A673 (cell line): Measurements from ENCODE around the gene TBXAS1. TPM values are rescaled to one million over a fixed set of nuclear protein-coding genes. Genes with fewer than 3 reads are reported as not detected.

Experiments
- BruUV-seq: library from RNA; stranded (reverse); fragments of 400-500 nt; replicated peaks from 2 replicates; lab custom pipeline; 2021; lab: Mats Ljungman, UMichigan
- CTCF ChIA-PET: fragments of 300-600 bp; sonication (Branson Sonifier 250); formaldehyde crosslinking; loops from one replicate; lab custom pipeline; 2022; ENCODE audit warnings: antibody characterized with exemption; lab: Charles Lee
- POLR2A ChIA-PET: fragments of 300-600 bp; sonication (Branson Sonifier 250); formaldehyde crosslinking; loops from one replicate; lab custom pipeline; 2022; ENCODE audit warnings: antibody characterized with exemption; ENCODE audit not compliant: low non-redundant PET; lab: Charles Lee
- DNase-seq: peaks from one replicate; pipeline ENCODE4 v3.0.0-alpha.2; 2015; ENCODE audit warnings: low spot score
- H3K27ac ChIP-seq: fragments of 200-600 bp; sonication (generic); 2 replicates; pipeline ENCODE4 v1.5.1; 2016; ENCODE audit warnings: mixed run types, low read depth, mild to moderate bottlenecking, mixed read lengths, antibody characterized with exemption, low read length; ENCODE audit not compliant: poor library complexity, severe bottlenecking
- H3K27me3 ChIP-seq: fragments of 200-600 bp; sonication (generic); replicated peaks from 2 replicates; pipeline ENCODE4 v1.6.1; 2017; ENCODE audit warnings: mixed run types, low read depth, mild to moderate bottlenecking, mixed read lengths, antibody characterized with exemption, low read length; ENCODE audit not compliant: insufficient read depth, poor library complexity
- H3K36me3 ChIP-seq: fragments of 200-600 bp; sonication (generic); 2 replicates; pipeline ENCODE4 v1.6.1; 2016; ENCODE audit warnings: mixed run types, mild to moderate bottlenecking, mixed read lengths, antibody characterized with exemption, low read length; ENCODE audit not compliant: insufficient read depth, poor library complexity, severe bottlenecking
- H3K4me1 ChIP-seq: fragments of 200-600 bp; sonication (generic); 2 replicates; pipeline ENCODE4 v1.6.1; 2017; ENCODE audit warnings: mixed run types, mild to moderate bottlenecking, mixed read lengths, antibody characterized with exemption, low read length; ENCODE audit not compliant: insufficient read depth, poor library complexity, severe bottlenecking
- H3K4me3 ChIP-seq: fragments of 200-600 bp; sonication (generic); 2 replicates; pipeline ENCODE4 v1.5.1; 2016; ENCODE audit warnings: low read depth, mixed run types, mild to moderate bottlenecking, mixed read lengths, low read length; ENCODE audit not compliant: poor library complexity, severe bottlenecking
- H3K9me3 ChIP-seq: fragments of 200-600 bp; sonication (generic); 2 replicates; pipeline ENCODE4 v1.6.1; 2016; ENCODE audit warnings: mixed run types, low read depth, mild to moderate bottlenecking, mixed read lengths, antibody characterized with exemption, low read length; ENCODE audit not compliant: poor library complexity, severe bottlenecking
- EZH2 ChIP-seq: fragments of 200-600 bp; sonication (generic); IDR thresholded peaks from 2 replicates; pipeline ENCODE4 v1.6.1; 2017; ENCODE audit warnings: borderline replicate concordance, low read depth, mild to moderate bottlenecking, mixed read lengths, antibody characterized with exemption, low read length; ENCODE audit not compliant: poor library complexity, severe bottlenecking
- intact Hi-C: fragments of 100-400 bp; cut with micrococcal nuclease; formaldehyde crosslinking; loops from one replicate; pipeline ENCODE4 v1.10.0; 2022; ENCODE audit not compliant: unreplicated experiment
- total RNA-seq: library from RNA; stranded (reverse); gene quantifications from 2 replicates; pipeline ENCODE4 v1.2.3, GENCODE V29; 2021
- TF ChIP-seq, protein P1 (sequence below): fragments of 300-800, 200-600 bp; sonication (generic); conservative IDR thresholded peaks from 2 replicates; pipeline ENCODE4 v1.5.1; 2017; ENCODE audit warnings: low read depth, mild to moderate bottlenecking, antibody characterized with exemption, low read length, moderate library complexity, mixed read lengths

The TBXAS1 gene
- total RNA-seq, 1 experiment from 2014 or later = 2.5 TPM

DNA sequence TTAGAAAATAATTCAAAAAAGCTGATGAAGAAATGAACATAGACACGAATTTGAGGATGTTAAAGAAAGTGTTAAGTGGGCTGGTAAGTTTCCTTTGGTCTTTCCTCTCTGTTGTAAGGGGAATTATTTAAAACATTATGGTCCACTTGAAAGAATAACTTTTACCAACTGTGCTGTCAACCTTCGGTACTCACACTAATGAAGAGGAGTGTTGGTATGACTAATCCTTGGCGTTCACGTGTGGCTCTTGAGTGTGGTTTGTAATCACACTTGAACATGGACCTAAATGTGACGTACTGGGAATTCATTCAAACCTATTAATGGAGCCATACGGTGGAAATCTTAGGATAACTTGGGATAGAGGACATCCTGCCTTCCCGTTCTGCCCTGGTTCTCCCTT, 41.3 kb downstream of the TBXAS1 start:
- Histone ChIP-seq H3K9me3 (no peaks in the 10 kb centered on the region), H3K27ac (no peak overlapping the region), H3K4me1 (no peaks in the 10 kb centered on the region), H3K4me3 (no peak overlapping the region), H3K27me3 (no peaks in the 10 kb centered on the region), H3K36me3 (no peaks in the 10 kb centered on the region)
- BruUV-seq = no TSS peak
- CTCF ChIA-PET = no interaction called here
- no peak for DNase-seq
- POLR2A ChIA-PET = no interaction called here
- intact Hi-C loops = no loop called here
- TF ChIP-seq, protein P1, sequence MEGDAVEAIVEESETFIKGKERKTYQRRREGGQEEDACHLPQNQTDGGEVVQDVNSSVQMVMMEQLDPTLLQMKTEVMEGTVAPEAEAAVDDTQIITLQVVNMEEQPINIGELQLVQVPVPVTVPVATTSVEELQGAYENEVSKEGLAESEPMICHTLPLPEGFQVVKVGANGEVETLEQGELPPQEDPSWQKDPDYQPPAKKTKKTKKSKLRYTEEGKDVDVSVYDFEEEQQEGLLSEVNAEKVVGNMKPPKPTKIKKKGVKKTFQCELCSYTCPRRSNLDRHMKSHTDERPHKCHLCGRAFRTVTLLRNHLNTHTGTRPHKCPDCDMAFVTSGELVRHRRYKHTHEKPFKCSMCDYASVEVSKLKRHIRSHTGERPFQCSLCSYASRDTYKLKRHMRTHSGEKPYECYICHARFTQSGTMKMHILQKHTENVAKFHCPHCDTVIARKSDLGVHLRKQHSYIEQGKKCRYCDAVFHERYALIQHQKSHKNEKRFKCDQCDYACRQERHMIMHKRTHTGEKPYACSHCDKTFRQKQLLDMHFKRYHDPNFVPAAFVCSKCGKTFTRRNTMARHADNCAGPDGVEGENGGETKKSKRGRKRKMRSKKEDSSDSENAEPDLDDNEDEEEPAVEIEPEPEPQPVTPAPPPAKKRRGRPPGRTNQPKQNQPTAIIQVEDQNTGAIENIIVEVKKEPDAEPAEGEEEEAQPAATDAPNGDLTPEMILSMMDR = no peak
- no peak for TF ChIP-seq EZH2

DNA sequence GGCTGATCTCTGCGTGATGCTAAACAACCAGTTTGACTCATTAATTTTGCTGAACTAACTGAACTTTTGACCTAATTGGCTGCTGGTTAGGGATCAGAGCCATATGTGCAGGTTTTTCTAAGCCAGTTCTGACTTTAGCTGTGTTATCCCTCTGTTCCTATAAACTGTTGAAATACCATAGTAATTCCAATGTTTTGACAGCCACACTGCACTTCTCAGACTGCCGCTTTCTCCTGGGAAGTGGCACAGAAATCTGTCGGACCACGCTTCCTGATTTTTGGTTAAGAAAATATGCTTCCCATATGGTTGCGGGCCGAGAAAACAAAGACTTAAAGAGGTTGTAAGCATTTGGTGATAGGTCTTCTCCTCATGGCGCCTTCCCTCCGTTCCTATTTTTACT, 42.3 kb downstream of the TBXAS1 start:
- DNase-seq = no peak

DNA sequence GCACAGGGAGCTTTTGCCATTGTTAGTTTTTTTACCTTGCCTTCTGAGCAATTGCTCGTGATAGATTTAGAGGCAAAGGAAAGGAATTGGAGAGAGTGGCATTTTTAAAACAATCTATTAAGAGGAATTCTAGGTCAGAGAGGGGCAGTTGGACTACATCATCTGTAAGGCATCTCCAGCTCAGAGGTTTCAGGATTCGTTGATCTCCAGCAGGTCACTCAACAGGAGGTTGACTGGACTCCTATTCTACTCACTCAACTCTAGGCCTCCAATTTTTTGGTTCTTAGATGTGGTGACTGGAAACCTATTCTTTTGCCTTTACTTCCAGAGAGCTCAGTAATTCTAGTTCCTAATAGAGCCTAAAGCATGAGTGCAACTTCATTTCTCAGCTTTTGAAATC, 42.8 kb downstream of the TBXAS1 start:
- H3K36me3 ChIP-seq = no peaks in the 10 kb centered on the region
- no peaks in the 10 kb centered on the region for H3K4me1 ChIP-seq
- no TSS peak for BruUV-seq
- ChIA-PET POLR2A (no interaction called here), CTCF (interaction anchor here (0.5 kb wide), 1 partner anchor 94 kb away, joined by 5 read pairs; the partner anchor contains the start of gene HIPK2)
- no peaks in the 10 kb centered on the region for H3K9me3 ChIP-seq
- H3K27me3 ChIP-seq = no peaks in the 10 kb centered on the region
- no peak for TF ChIP-seq EZH2
- TF ChIP-seq, protein P1 = no peak
- DNase-seq = no peak
- H3K4me3 ChIP-seq = no peak overlapping the region
- no peak overlapping the region for H3K27ac ChIP-seq
- intact Hi-C loops = no loop called here

More for the DNA sequence above, 42.3 kb downstream of the TBXAS1 start:
- Histone ChIP-seq H3K4me1 (no peaks in the 10 kb centered on the region), H3K4me3 (no peak overlapping the region), H3K36me3 (no peaks in the 10 kb centered on the region), H3K27ac (no peak overlapping the region), H3K27me3 (no peaks in the 10 kb centered on the region), H3K9me3 (no peaks in the 10 kb centered on the region)
- no TSS peak for BruUV-seq
- ChIA-PET POLR2A (no interaction called here), CTCF (interaction anchor here (0.5 kb wide), 1 partner anchor 94 kb away, joined by 5 read pairs; the partner anchor contains the start of gene HIPK2)
- intact Hi-C loops = no loop called here
- no peak for TF ChIP-seq EZH2
- TF ChIP-seq, protein P1 = no peak
